RPMI8226 (cell line): Measurements from ENCODE around the gene PBRM1.

Experiments
- DNase-seq: peaks from one replicate; pipeline ENCODE4 v3.0.0-alpha.2; 2015

PBRM1 gene

DNA sequence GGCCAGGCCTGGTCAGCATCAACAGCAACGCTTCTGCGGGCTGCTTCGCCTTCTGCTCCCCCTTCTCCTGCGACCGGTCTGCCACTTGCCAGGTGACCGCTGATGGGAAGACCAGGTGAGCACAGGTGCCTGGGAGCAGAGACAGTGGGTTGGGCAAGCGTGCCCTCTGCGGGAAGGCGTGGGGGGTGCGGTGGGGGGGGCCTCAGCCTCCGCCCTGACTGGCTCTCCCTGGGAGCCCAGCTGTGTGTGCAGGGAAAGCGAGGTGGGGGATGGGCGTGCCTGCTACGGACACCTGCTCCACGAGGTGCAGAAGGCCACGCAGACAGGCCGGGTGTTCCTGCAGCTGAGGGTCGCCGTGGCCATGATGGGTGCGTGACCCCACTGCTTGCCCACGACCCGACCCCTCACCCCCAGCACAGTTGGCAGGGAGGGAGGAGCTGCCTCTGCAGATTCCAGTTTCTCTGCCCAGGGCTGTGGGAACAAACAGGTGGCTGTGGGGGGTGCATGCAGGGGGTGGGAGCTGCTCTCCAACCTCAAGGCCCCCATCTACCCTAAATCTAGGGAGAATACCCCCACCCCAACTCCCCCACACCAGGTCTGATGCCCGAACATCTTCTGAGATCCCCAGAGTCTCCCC is 181.8 kb downstream of the PBRM1 start:
- no peak for DNase-seq

DNA sequence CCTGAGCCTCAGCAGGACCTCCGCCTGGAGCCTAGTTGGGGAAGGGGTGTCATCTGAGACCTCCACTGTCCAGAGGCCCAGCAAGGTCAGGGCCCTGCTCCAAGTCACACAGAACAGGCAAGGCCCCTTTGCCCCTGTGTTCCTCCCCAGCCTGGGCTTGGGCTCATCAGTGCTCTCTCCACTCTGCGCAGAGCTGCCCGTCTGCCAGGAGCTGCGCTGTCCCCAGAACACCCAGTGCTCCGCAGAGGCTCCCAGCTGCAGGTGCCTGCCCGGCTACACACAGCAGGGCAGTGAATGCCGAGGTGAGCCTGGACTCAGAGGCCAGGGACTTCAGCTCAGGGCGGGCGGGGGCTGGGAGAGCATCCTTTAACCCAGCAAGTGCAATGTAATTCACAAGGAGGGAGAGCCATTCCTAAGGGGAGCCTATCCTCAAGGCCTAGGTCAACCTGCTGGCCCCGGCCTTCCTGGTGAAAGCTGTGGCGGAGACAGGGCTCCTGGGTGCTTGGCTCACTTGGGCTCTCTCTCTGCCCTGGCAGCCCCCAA is 182.8 kb downstream of the PBRM1 start:
- DNase-seq, result no peak

- DNase-seq, result no peak
Observed at GRCh38 chr3:52502001-52502400, 183.7 kb downstream of the PBRM1 start.

- no peak for DNase-seq
Observed at GRCh38 chr3:52501046-52501445, 184.7 kb downstream of the PBRM1 start.

DNA sequence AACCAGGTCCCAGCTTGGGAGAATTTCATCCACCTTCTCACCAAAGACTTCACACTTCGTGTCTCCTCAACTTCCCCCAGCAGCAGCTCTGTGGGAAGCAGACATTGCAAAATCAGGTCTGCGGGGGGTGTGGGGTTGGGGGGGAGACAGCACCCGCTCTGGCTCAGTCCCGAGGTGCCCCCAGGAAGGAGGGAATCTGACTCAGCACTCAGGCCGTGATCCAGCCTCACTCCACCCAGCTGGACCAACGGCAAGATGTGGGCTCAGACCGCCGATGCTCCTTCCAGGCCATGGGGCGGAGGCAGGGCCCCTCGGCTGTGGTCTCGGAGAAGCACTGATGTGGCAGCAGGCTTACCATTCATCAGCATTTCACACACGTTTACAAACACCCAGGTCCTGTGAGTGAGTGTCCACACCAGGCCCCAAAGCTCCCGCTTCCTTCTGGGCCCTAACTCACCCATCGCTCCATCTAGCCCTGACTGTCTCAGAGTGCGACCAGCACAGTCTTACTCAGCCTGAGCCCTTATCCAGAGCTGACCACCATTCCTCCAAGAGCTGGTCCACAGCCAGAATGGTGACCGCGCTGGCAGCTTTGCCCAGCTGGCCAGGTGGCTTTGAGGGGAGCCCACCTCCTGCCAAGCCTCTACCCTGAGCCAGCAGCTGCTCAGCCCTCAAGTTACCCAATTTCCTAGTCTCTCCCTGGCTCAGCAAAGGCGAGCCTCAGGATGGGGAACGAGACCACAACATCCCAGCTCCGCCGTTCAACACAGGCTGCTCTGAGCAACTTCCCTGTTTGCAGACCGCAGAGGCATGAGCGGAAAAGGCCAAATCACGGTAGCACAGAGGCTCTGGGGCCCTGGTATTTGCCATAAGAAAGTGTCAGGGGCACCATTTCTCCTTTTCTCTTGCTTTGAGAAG is 187.3 kb downstream of the PBRM1 start:
- DNase-seq, result no peak

- DNase-seq, result no peak
Observed at GRCh38 chr3:52495777-52496602, 189.7 kb downstream of the PBRM1 start.
